SK-N-SH (cell line): ENCODE data around the gene KCNJ15. TPM values are rescaled to one million over a fixed set of nuclear protein-coding genes. Genes with fewer than 3 reads are reported as not detected.

Experiments
- CTCF ChIA-PET: fragments of 300-600, 350-600 bp; formaldehyde crosslinking; extraction: SDS; loops from one replicate; lab custom pipeline; 2021; lab: Yijun Ruan, JAX
- POLR2A ChIA-PET: fragments of 350-600 bp; sonication (Branson Sonifier 250); formaldehyde crosslinking; extraction: SDS; loops from one replicate; lab custom pipeline; 2020; ENCODE audit warnings: antibody characterized with exemption, inconsistent platforms; lab: Yijun Ruan, JAX
- DNase-seq: peaks from one replicate; pipeline ENCODE4 v3.0.0; 2012
- H2AFZ ChIP-seq: fragments of 200-600 bp; sonication (generic); 2 replicates; pipeline ENCODE4 v1.8.1; 2016; ENCODE audit warnings: antibody characterized with exemption, mild to moderate bottlenecking, low read depth
- H3F3A ChIP-seq: fragments of 200-600 bp; sonication (generic); replicated peaks from 2 replicates; pipeline ENCODE3; 2016; ENCODE audit warnings: antibody characterized with exemption, mild to moderate bottlenecking; ENCODE audit not compliant: insufficient read depth
- H3K27ac ChIP-seq, 2 experiments: fragments of 200-500 bp in 1 of 2; fragments of 200-600 bp in 1 of 2; sonication (Bioruptor generic) in 1 of 2; sonication (generic), shearing (Covaris generic) in 1 of 2; 2 replicates each; pipeline versions ENCODE4 v1.5.1 to v1.6.1; 2014 to 2016; ENCODE audit warnings: low read depth in 2 of 2, inconsistent platforms in 1 of 2, low read length in 1 of 2, mild to moderate bottlenecking in 1 of 2, mixed read lengths in 1 of 2
- H3K27me3 ChIP-seq: fragments of 200-600 bp; sonication (generic), shearing (Covaris generic); 2 replicates; pipeline ENCODE4 v1.6.1; 2016; ENCODE audit warnings: mixed run types; ENCODE audit not compliant: insufficient read depth
- H3K36me3 ChIP-seq, 2 experiments: fragments of 200-500 bp in 1 of 2; fragments of 200-600 bp in 1 of 2; sonication (Bioruptor generic) in 1 of 2; sonication (generic) in 1 of 2; replicated peaks in 1 of 2; 2 replicates each; pipeline versions ENCODE3 to v1.5.1; 2014 to 2016; ENCODE audit warnings: low read length in 1 of 2, mild to moderate bottlenecking in 1 of 2; ENCODE audit not compliant: insufficient read depth in 2 of 2, control insufficient read depth in 1 of 2
- H3K4me1 ChIP-seq, 2 experiments: fragments of 200-500 bp in 1 of 2; fragments of 200-600 bp in 1 of 2; sonication (Bioruptor generic) in 1 of 2; sonication (generic), shearing (Covaris generic) in 1 of 2; 2 replicates each; pipeline versions ENCODE4 v1.5.1 to v1.6.1; 2014 to 2016; ENCODE audit warnings: low read depth in 1 of 2, low read length in 1 of 2, mixed run types in 1 of 2; ENCODE audit not compliant: insufficient read depth in 2 of 2, control insufficient read depth in 1 of 2
- H3K4me2 ChIP-seq: fragments of 200-600 bp; sonication (generic), shearing (Covaris generic); 2 replicates; pipeline ENCODE4 v1.6.1; 2017; ENCODE audit warnings: mixed run types
- H3K4me3 ChIP-seq, 2 experiments: fragments of 200-500 bp in 1 of 2; fragments of 200-600 bp in 1 of 2; sonication (Bioruptor generic) in 1 of 2; sonication (generic), shearing (Covaris generic) in 1 of 2; 2 replicates each; pipeline versions ENCODE4 v1.5.1 to v1.8.1; 2014 to 2016; ENCODE audit warnings: low read depth in 2 of 2, inconsistent platforms in 1 of 2, low read length in 1 of 2, mild to moderate bottlenecking in 1 of 2, mixed read lengths in 1 of 2, moderate library complexity in 1 of 2
- H3K79me2 ChIP-seq: fragments of 200-600 bp; sonication (generic); 2 replicates; pipeline ENCODE4 v1.8.1; 2017; ENCODE audit warnings: mild to moderate bottlenecking; ENCODE audit not compliant: insufficient read depth
- H3K9ac ChIP-seq: fragments of 200-600 bp; sonication (generic); 2 replicates; pipeline ENCODE4 v1.6.1; 2017; ENCODE audit warnings: mixed run types
- H3K9me2 ChIP-seq: fragments of 200-600 bp; sonication (generic); 2 replicates; pipeline ENCODE4 v1.6.1; 2017; ENCODE audit warnings: mixed run types
- H3K9me3 ChIP-seq: fragments of 200-600 bp; sonication (generic); 2 replicates; pipeline ENCODE4 v1.6.1; 2017; ENCODE audit warnings: mixed run types, mild to moderate bottlenecking, moderate library complexity
- H4K20me1 ChIP-seq: fragments of 200-600 bp; sonication (generic); 2 replicates; pipeline ENCODE4 v1.6.1; 2017; ENCODE audit warnings: mild to moderate bottlenecking, mixed run types; ENCODE audit not compliant: insufficient read depth
- CHD2 ChIP-seq: fragments of 150-350 bp; IDR thresholded peaks from 2 replicates; pipeline ENCODE4 v1.6.1; 2018; ENCODE audit warnings: low read length; ENCODE audit not compliant: partially characterized antibody
- FOSL2 ChIP-seq: IDR thresholded peaks from 2 replicates; pipeline ENCODE4 v1.4.0; 2012; ENCODE audit warnings: low read depth, mild to moderate bottlenecking, moderate library complexity, borderline replicate concordance
- GABPA ChIP-seq: IDR thresholded peaks from 2 replicates; pipeline ENCODE4 v1.4.0; 2012; ENCODE audit warnings: low read depth, mild to moderate bottlenecking
- GATA2 ChIP-seq: sonication (generic); formaldehyde crosslinking; IDR thresholded peaks from 2 replicates; pipeline ENCODE4 v1.5.0; 2020; ENCODE audit warnings: mild to moderate bottlenecking, missing genetic modification reagents
- MXI1 ChIP-seq: IDR thresholded peaks from 2 replicates; pipeline ENCODE4 v1.6.1; 2012; ENCODE audit warnings: mild to moderate bottlenecking, low read depth, low read length, improper control_type of control experiment
- NFIC ChIP-seq: IDR thresholded peaks from 2 replicates; pipeline ENCODE4 v1.4.0; 2012; ENCODE audit warnings: borderline replicate concordance
- RCOR1 ChIP-seq: fragments of 150-350 bp; IDR thresholded peaks from 2 replicates; pipeline ENCODE4 v1.6.1; 2017; ENCODE audit warnings: antibody characterized with exemption, low read length
- SMC3 ChIP-seq: IDR thresholded peaks from 2 replicates; pipeline ENCODE4 v1.6.1; 2012; ENCODE audit warnings: low read depth, low read length, improper control_type of control experiment
- TCF12 ChIP-seq: IDR thresholded peaks from 2 replicates; pipeline ENCODE4 v1.4.0; 2012
- TEAD4 ChIP-seq: IDR thresholded peaks from 2 replicates; pipeline ENCODE4 v1.4.0; 2012; ENCODE audit warnings: mild to moderate bottlenecking, borderline replicate concordance; ENCODE audit not compliant: insufficient read depth
- YY1 ChIP-seq: IDR thresholded peaks from 2 replicates; pipeline ENCODE4 v1.4.0; 2012; ENCODE audit warnings: low read depth, mild to moderate bottlenecking
- WGBS: methylation state at CpG from one replicate; pipeline ENCODE4 v1.1.6; 2017; ENCODE audit warnings: low lambda C conversion rate; 5-methylcytosine and 5-hydroxymethylcytosine counted together
- polyA plus RNA-seq, 3 experiments: library from polyadenylated mRNA; depleted of rRNA; stranded (reverse); fragments of >200 nt; gene quantifications; 2 replicates each; pipeline ENCODE4 v1.2.3, GENCODE V29; 2012
- TF ChIP-seq, protein P1 (sequence below): fragments of 150-350 bp; IDR thresholded peaks from 2 replicates; pipeline ENCODE4 v1.6.1; 2016; ENCODE audit warnings: mild to moderate bottlenecking, low read depth, low read length
- TF ChIP-seq, protein P2 (sequence below): IDR thresholded peaks from 2 replicates; pipeline ENCODE4 v1.4.0; 2012; ENCODE audit warnings: low read depth, borderline replicate concordance

Gene KCNJ15
- polyA plus RNA-seq, 1 of the 3 experiments (the other 2 are of a cell fraction): 0.03 TPM

DNA sequence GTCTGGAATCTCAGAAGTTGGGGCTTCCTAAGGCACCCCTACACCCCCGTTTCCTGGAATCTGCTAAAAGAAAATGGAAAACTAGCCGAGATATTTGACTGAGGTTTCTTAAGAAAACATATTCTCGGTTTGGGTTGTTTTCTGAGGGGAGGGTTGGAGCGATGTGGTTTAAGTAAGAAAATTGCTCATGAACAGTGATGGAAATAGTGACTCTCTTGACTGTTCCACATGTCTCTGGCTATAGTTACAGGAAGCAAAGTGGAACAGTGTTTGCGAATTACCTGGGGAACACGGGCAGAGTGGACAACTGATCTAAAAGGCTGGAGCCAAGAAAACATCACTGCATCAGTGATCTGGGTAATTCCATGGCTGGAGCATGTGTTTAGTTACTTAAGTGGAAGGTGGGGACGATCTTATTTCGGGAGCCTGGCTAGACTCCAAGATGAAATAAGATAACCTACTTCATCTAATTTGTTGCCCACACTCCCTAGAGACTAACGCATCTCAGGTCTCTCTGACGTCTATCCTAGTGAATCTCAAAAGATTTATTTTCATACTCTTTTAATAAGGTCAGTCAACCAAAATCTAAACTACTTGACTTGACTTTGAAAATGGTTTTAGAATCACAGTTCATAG, 92.4 kb downstream of the KCNJ15 start (continued):
- TF ChIP-seq, protein P1, sequence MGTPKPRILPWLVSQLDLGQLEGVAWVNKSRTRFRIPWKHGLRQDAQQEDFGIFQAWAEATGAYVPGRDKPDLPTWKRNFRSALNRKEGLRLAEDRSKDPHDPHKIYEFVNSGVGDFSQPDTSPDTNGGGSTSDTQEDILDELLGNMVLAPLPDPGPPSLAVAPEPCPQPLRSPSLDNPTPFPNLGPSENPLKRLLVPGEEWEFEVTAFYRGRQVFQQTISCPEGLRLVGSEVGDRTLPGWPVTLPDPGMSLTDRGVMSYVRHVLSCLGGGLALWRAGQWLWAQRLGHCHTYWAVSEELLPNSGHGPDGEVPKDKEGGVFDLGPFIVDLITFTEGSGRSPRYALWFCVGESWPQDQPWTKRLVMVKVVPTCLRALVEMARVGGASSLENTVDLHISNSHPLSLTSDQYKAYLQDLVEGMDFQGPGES: no peak
- TF ChIP-seq SMC3 (no peak), RCOR1 (no peak), GABPA (no peak), NFIC (no peak; the same call in 1 of the 2 replicates), TEAD4 (no peak), FOSL2 (no peak), CHD2 (no peak)

DNA sequence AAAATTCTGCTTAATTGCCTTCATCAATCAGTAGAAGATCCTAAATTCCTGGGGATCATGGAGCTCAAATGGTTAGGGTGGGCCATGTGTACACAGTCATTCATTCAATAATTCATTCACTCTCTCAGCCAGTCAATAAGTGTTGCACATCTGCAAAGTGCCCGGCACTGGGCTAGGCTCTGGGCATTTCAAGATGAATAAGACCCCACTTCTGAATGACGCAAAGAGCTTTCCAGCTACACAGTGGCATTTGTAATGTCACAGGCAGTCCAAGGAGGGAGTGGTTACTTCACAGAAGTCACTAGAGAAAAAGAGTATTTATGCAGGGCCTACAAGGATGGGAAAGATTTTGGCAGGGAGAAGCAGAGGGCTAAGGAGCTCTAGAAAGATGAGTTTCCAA, 93.2 kb downstream of the KCNJ15 start:
- no peak for DNase-seq
- TF ChIP-seq GATA2 (CRISPR knock-in tag): no peak
- no peak for TF ChIP-seq TCF12
- TF ChIP-seq, protein P2, sequence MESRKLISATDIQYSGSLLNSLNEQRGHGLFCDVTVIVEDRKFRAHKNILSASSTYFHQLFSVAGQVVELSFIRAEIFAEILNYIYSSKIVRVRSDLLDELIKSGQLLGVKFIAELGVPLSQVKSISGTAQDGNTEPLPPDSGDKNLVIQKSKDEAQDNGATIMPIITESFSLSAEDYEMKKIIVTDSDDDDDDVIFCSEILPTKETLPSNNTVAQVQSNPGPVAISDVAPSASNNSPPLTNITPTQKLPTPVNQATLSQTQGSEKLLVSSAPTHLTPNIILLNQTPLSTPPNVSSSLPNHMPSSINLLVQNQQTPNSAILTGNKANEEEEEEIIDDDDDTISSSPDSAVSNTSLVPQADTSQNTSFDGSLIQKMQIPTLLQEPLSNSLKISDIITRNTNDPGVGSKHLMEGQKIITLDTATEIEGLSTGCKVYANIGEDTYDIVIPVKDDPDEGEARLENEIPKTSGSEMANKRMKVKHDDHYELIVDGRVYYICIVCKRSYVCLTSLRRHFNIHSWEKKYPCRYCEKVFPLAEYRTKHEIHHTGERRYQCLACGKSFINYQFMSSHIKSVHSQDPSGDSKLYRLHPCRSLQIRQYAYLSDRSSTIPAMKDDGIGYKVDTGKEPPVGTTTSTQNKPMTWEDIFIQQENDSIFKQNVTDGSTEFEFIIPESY: no peak
- TF ChIP-seq MXI1: no peak
- TF ChIP-seq TEAD4: no peak
- no peak for TF ChIP-seq YY1
- no peak for TF ChIP-seq NFIC
- Histone ChIP-seq H3K9me2 (no peaks in the 10 kb centered on the region), H3F3A (no peaks in the 10 kb centered on the region), H2AFZ (no peak overlapping the region), H3K27ac (0 out of 4 replicates have a peak overlapping the region, but pooled peaks of 1 of the 2 experiments have one; percentile 5), H3K36me3 (no peaks in the 10 kb centered on the region), H3K9ac (no peak overlapping the region), H3K4me1 (no peaks in the 10 kb centered on the region; a peak in 1 of 4 replicates), H3K4me2 (no peak overlapping the region), H4K20me1 (no peaks in the 10 kb centered on the region), H3K9me3 (no peaks in the 10 kb centered on the region), H3K4me3 (no peak overlapping the region), H3K79me2 (no peaks in the 10 kb centered on the region), H3K27me3 (no peaks in the 10 kb centered on the region)
- WGBS: 86% methylated on average over 2 of the region's 2 CpGs
- ChIA-PET CTCF (interaction anchor here (1.0 to 3.3 kb wide), 2 partner anchors 132 to 190 kb away, joined by 3 to 37 read pairs; no protein-coding TSS in a partner anchor), POLR2A (no interaction called here)
